Smooth muscle cell (in vitro differentiated cells): Measurements from ENCODE around the gene EIF4A3. TPM values are rescaled to one million over a fixed set of nuclear protein-coding genes. Genes with fewer than 3 reads are reported as not detected.

Experiments
- DNase-seq: peaks from one replicate; lab custom pipeline; 2025; ENCODE audit not compliant: unreplicated experiment; lab: John Stamatoyannopoulos, UW
- H2AFZ ChIP-seq: fragments of 200-600 bp; sonication (generic); 2 replicates; pipeline ENCODE4 v1.6.0; 2016; ENCODE audit warnings: antibody characterized with exemption, low read depth, mild to moderate bottlenecking
- H3F3A ChIP-seq: fragments of 200-600 bp; sonication (generic); 2 replicates; pipeline ENCODE4 v1.6.0; 2017; ENCODE audit warnings: antibody characterized with exemption, low read depth
- H3K27ac ChIP-seq: fragments of 200-600 bp; sonication (generic); 2 replicates; pipeline ENCODE4 v1.5.1; 2016; ENCODE audit warnings: low read depth, mild to moderate bottlenecking
- H3K27me3 ChIP-seq: fragments of 200-600 bp; sonication (generic); 2 replicates; pipeline ENCODE4 v1.6.1; 2016; ENCODE audit warnings: low read depth, mild to moderate bottlenecking
- H3K36me3 ChIP-seq: fragments of 200-600 bp; sonication (generic); 2 replicates; pipeline ENCODE4 v1.5.1; 2016; ENCODE audit warnings: low read depth
- H3K4me1 ChIP-seq: fragments of 200-600 bp; sonication (generic); 2 replicates; pipeline ENCODE4 v1.5.1; 2016; ENCODE audit warnings: low read depth
- H3K4me2 ChIP-seq: fragments of 200-600 bp; sonication (generic); 2 replicates; pipeline ENCODE4 v1.6.0; 2016; ENCODE audit warnings: mild to moderate bottlenecking
- H3K4me3 ChIP-seq: fragments of 200-600 bp; sonication (generic); 2 replicates; pipeline ENCODE4 v1.5.1; 2016; ENCODE audit warnings: mild to moderate bottlenecking
- H3K79me2 ChIP-seq: fragments of 200-600 bp; sonication (generic); 2 replicates; pipeline ENCODE4 v1.6.0; 2016; ENCODE audit warnings: low read depth, mild to moderate bottlenecking
- H3K9ac ChIP-seq: fragments of 200-600 bp; sonication (generic); 2 replicates; pipeline ENCODE4 v1.6.0; 2016; ENCODE audit warnings: low read depth
- H3K9me3 ChIP-seq: fragments of 200-600 bp; sonication (generic); replicated peaks from 2 replicates; pipeline ENCODE4 v1.5.1; 2016; ENCODE audit warnings: low read depth
- H4K20me1 ChIP-seq: fragments of 200-600 bp; sonication (generic); 2 replicates; pipeline ENCODE4 v1.6.0; 2016; ENCODE audit warnings: low read depth
- WGBS: methylation state at CpG from one replicate; pipeline ENCODE4 v1.1.7; 2016; ENCODE audit warnings: low lambda C conversion rate; 5-methylcytosine and 5-hydroxymethylcytosine counted together
- polyA plus RNA-seq: library from polyadenylated mRNA; unstranded; fragments of >200 nt; fragmentation: Nextera tagmentation; extraction: Ambion mirVana; gene quantifications from 2 replicates; pipeline ENCODE4 v1.2.1, GENCODE V29; 2016
- total RNA-seq: library from RNA; depleted of rRNA; stranded (reverse); fragments of >200 nt; gene quantifications from 2 replicates; pipeline ENCODE4 v1.2.3, GENCODE V29; 2014
- TF ChIP-seq, protein P1 (sequence below): fragments of 200-600 bp; sonication (generic); IDR thresholded peaks from 2 replicates; pipeline ENCODE4 v1.5.1; 2017; ENCODE audit warnings: borderline replicate concordance, mild to moderate bottlenecking, antibody characterized with exemption; ENCODE audit not compliant: insufficient read depth, poor library complexity, severe bottlenecking

EIF4A3 gene
- total and polyA plus RNA-seq, 2 experiments from 2014 or later = 86.1 to 109 TPM

GRCh38 chr17:80195141-80195540 lies 48.2 kb upstream of the EIF4A3 start:
- TF ChIP-seq, protein P1, sequence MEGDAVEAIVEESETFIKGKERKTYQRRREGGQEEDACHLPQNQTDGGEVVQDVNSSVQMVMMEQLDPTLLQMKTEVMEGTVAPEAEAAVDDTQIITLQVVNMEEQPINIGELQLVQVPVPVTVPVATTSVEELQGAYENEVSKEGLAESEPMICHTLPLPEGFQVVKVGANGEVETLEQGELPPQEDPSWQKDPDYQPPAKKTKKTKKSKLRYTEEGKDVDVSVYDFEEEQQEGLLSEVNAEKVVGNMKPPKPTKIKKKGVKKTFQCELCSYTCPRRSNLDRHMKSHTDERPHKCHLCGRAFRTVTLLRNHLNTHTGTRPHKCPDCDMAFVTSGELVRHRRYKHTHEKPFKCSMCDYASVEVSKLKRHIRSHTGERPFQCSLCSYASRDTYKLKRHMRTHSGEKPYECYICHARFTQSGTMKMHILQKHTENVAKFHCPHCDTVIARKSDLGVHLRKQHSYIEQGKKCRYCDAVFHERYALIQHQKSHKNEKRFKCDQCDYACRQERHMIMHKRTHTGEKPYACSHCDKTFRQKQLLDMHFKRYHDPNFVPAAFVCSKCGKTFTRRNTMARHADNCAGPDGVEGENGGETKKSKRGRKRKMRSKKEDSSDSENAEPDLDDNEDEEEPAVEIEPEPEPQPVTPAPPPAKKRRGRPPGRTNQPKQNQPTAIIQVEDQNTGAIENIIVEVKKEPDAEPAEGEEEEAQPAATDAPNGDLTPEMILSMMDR = no peak
- H3K27me3 ChIP-seq = no peaks in the 10 kb centered on the region
- no peak overlapping the region for H3K4me3 ChIP-seq
- H3K27ac ChIP-seq = no peak overlapping the region
- no peaks in the 10 kb centered on the region for H4K20me1 ChIP-seq
- no peaks in the 10 kb centered on the region for H3K79me2 ChIP-seq
- H3K4me2 ChIP-seq = no peak overlapping the region
- no peaks in the 10 kb centered on the region for H3F3A ChIP-seq
- no peak overlapping the region for H2AFZ ChIP-seq
- H3K9me3 ChIP-seq = no peaks in the 10 kb centered on the region
- DNase-seq = no peak
- no peak overlapping the region for H3K9ac ChIP-seq
- H3K36me3 ChIP-seq = no peaks in the 10 kb centered on the region
- 90% methylated on average over 14 of the region's 14 CpGs for WGBS
- no peaks in the 10 kb centered on the region for H3K4me1 ChIP-seq

GRCh38 chr17:80191865-80192661 lies 45.1 kb upstream of the EIF4A3 start:
- Histone ChIP-seq H3K9me3 (no peaks in the 10 kb centered on the region), H3K4me3 (no peak overlapping the region), H4K20me1 (no peaks in the 10 kb centered on the region), H3K9ac (no peak overlapping the region), H3K27ac (no peak overlapping the region), H3K27me3 (no peaks in the 10 kb centered on the region), H2AFZ (no peak overlapping the region), H3K36me3 (no peaks in the 10 kb centered on the region), H3K79me2 (no peaks in the 10 kb centered on the region), H3K4me1 (no peaks in the 10 kb centered on the region), H3K4me2 (no peak overlapping the region), H3F3A (no peaks in the 10 kb centered on the region)
- TF ChIP-seq, protein P1 = no peak
- DNase-seq = no peak
- 78% methylated on average over 28 of the region's 29 CpGs for WGBS

DNA sequence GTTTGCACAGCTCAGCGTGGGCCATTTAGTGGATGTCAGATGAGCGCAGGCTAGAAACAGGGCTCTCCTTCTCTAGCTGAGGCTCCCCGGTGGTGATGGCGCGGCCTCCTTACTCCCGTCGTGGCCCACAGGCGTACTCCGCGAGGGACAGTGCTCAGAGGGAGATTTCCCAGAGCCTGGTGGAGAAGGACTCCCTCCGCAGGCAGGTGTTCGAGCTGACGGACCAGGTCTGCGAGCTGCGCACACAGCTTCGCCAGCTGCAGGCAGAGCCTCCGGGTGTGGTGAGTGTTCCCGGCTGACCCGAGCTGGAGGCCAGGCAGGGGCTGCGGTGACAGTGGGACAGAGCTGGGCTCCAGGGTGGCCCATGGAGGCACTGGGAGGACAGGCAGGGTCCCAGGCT lies 44.3 kb upstream of the EIF4A3 start:
- WGBS = 81% methylated on average over 18 of the region's 20 CpGs
- DNase-seq = no peak

More for the DNA sequence above, 44.3 kb upstream of the EIF4A3 start:
- no peak overlapping the region for H3K4me2 ChIP-seq
- no peaks in the 10 kb centered on the region for H3K9me3 ChIP-seq
- no peak overlapping the region for H3K9ac ChIP-seq
- no peaks in the 10 kb centered on the region for H3F3A ChIP-seq
- no peaks in the 10 kb centered on the region for H4K20me1 ChIP-seq
- no peak overlapping the region for H3K27ac ChIP-seq
- TF ChIP-seq, protein P1 = no peak
- H2AFZ ChIP-seq = no peak overlapping the region
- H3K4me3 ChIP-seq = no peak overlapping the region
- H3K79me2 ChIP-seq = no peaks in the 10 kb centered on the region
- H3K36me3 ChIP-seq = no peaks in the 10 kb centered on the region
- H3K4me1 ChIP-seq = no peaks in the 10 kb centered on the region
- no peaks in the 10 kb centered on the region for H3K27me3 ChIP-seq
